ENCODE data around the gene BCAS3. TPM values are rescaled to one million over a fixed set of nuclear protein-coding genes. Genes with fewer than 3 reads are reported as not detected.
"Not testable (repeated sequence)": the region's sequence is repeated elsewhere in the genome, so short reads cannot be mapped to it uniquely, and the experiment has no call there.

The BCAS3 gene
- total RNA-seq, 2 donors from 2014 or later = 28.0 to 33.4 TPM

- DNase-seq (no peak), ATAC-seq (replicated peaks in 1 of 2) (no peak)
- Mint-ChIP-seq H3K9me3 (peaks cover 0 to 3% of the 10 kb centered on the region in 2 donors), H3K4me3 (no peak overlapping the region), H3K4me1 (ENCODE audit: low read depth) (no peaks in the 10 kb centered on the region), H3K27me3 (ENCODE audit: low read depth) (no peaks in the 10 kb centered on the region), H3K36me3 (ENCODE audit: insufficient read depth in 2 of 2) (peaks cover 0 to 2% of the 10 kb centered on the region in 2 donors), H3K27ac (no peak overlapping the region)
Measured at GRCh38 chr17:60754057-60754604, 76.5 kb downstream of the BCAS3 start.

GRCh38 chr17:60756798-60757197 is 79.1 kb downstream of the BCAS3 start:
- not testable (repeated sequence) for H3K4me3 Mint-ChIP-seq; H3K9me3 Mint-ChIP-seq; H3K27ac Mint-ChIP-seq; H3K27me3 Mint-ChIP-seq (ENCODE audit: low read depth); H3K36me3 Mint-ChIP-seq (ENCODE audit: insufficient read depth in 2 of 2); H3K4me1 Mint-ChIP-seq (ENCODE audit: low read depth); DNase-seq; ATAC-seq (replicated peaks in 1 of 2)

- Mint-ChIP-seq H3K9me3 (peaks cover 2 to 4% of the 10 kb centered on the region in 2 donors), H3K36me3 (ENCODE audit: insufficient read depth in 2 of 2) (peaks cover 5 to 6% of the 10 kb centered on the region in 2 donors), H3K27ac (no peak overlapping the region), H3K27me3 (ENCODE audit: low read depth) (no peaks in the 10 kb centered on the region), H3K4me3 (no peak overlapping the region), H3K4me1 (ENCODE audit: low read depth) (no peaks in the 10 kb centered on the region)
- ATAC-seq (replicated peaks in 1 of 2) = no peak
- DNase-seq = no peak
Measured at GRCh38 chr17:60757437-60757836, 79.8 kb downstream of the BCAS3 start.

GRCh38 chr17:60759756-60760155 is 82.1 kb downstream of the BCAS3 start:
- Mint-ChIP-seq H3K36me3 (ENCODE audit: insufficient read depth in 2 of 2) (peaks cover 12 to 16% of the 10 kb centered on the region in 2 donors), H3K27me3 (ENCODE audit: low read depth) (no peaks in the 10 kb centered on the region), H3K27ac (no peak overlapping the region), H3K4me3 (no peak overlapping the region), H3K9me3 (peaks cover 5 to 9% of the 10 kb centered on the region in 2 donors), H3K4me1 (ENCODE audit: low read depth) (no peaks in the 10 kb centered on the region)
- no peak for DNase-seq
- ATAC-seq (replicated peaks in 1 of 2) = no peak

- H3K27ac Mint-ChIP-seq = not testable (repeated sequence)
Measured at GRCh38 chr17:60761301-60761700, 83.7 kb downstream of the BCAS3 start.

GRCh38 chr17:60766778-60767190 is 89.1 kb downstream of the BCAS3 start:
- no peak for DNase-seq
- H3K27me3 Mint-ChIP-seq (ENCODE audit: low read depth) = no peaks in the 10 kb centered on the region
- peaks cover 6 to 11% of the 10 kb centered on the region in 2 donors for H3K36me3 Mint-ChIP-seq (ENCODE audit: insufficient read depth in 2 of 2)
- H3K4me3 Mint-ChIP-seq = no peak overlapping the region
- H3K4me1 Mint-ChIP-seq (ENCODE audit: low read depth) = no peaks in the 10 kb centered on the region
- H3K27ac Mint-ChIP-seq = no peak overlapping the region
- no peak for ATAC-seq (replicated peaks in 1 of 2)
- H3K9me3 Mint-ChIP-seq = peaks cover 1 to 7% of the 10 kb centered on the region in 2 donors

More at GRCh38 chr17:60761301-60761700, 83.7 kb downstream of the BCAS3 start:
- not testable (repeated sequence) for H3K4me1 Mint-ChIP-seq (ENCODE audit: low read depth); DNase-seq; H3K27me3 Mint-ChIP-seq (ENCODE audit: low read depth); H3K4me3 Mint-ChIP-seq; ATAC-seq (replicated peaks in 1 of 2); H3K9me3 Mint-ChIP-seq
- peaks cover 12 to 16% of the 10 kb centered on the region in 2 donors for H3K36me3 Mint-ChIP-seq (ENCODE audit: insufficient read depth in 2 of 2)

GRCh38 chr17:60767744-60768308 is 90.2 kb downstream of the BCAS3 start:
- no peak overlapping the region for H3K27ac Mint-ChIP-seq
- no peaks in the 10 kb centered on the region for H3K4me1 Mint-ChIP-seq (ENCODE audit: low read depth)
- no peaks in the 10 kb centered on the region for H3K27me3 Mint-ChIP-seq (ENCODE audit: low read depth)
- DNase-seq (no peak), ATAC-seq (replicated peaks in 1 of 2) (no peak)
- no peak overlapping the region for H3K4me3 Mint-ChIP-seq
- H3K9me3 Mint-ChIP-seq = peaks cover 1 to 5% of the 10 kb centered on the region in 2 donors
- H3K36me3 Mint-ChIP-seq (ENCODE audit: insufficient read depth in 2 of 2) = peaks cover 6 to 10% of the 10 kb centered on the region in 2 donors

- Mint-ChIP-seq H3K36me3 (ENCODE audit: insufficient read depth in 2 of 2) (peaks cover 2 to 3% of the 10 kb centered on the region in 2 donors), H3K9me3 (no peaks in the 10 kb centered on the region), H3K4me1 (ENCODE audit: low read depth) (no peaks in the 10 kb centered on the region), H3K27me3 (ENCODE audit: low read depth) (no peaks in the 10 kb centered on the region), H3K4me3 (no peak overlapping the region), H3K27ac (no peak overlapping the region)
- DNase-seq (no peak), ATAC-seq (replicated peaks in 1 of 2) (no peak)
Measured at GRCh38 chr17:60769327-60769726, 91.7 kb downstream of the BCAS3 start.

GRCh38 chr17:60770946-60771422 is 93.3 kb downstream of the BCAS3 start:
- no peak for ATAC-seq (replicated peaks in 1 of 2)
- Mint-ChIP-seq H3K9me3 (no peaks in the 10 kb centered on the region), H3K27ac (no peak overlapping the region), H3K27me3 (ENCODE audit: low read depth) (no peaks in the 10 kb centered on the region), H3K36me3 (ENCODE audit: insufficient read depth in 2 of 2) (peaks cover 0 to 1% of the 10 kb centered on the region in 2 donors), H3K4me3 (no peak overlapping the region), H3K4me1 (ENCODE audit: low read depth) (no peaks in the 10 kb centered on the region)
- no peak for DNase-seq

GRCh38 chr17:60771621-60772020 is 94.0 kb downstream of the BCAS3 start:
- H3K4me1 Mint-ChIP-seq (ENCODE audit: low read depth); H3K36me3 Mint-ChIP-seq (ENCODE audit: insufficient read depth in 2 of 2); H3K9me3 Mint-ChIP-seq; H3K27me3 Mint-ChIP-seq (ENCODE audit: low read depth); H3K27ac Mint-ChIP-seq; ATAC-seq (replicated peaks in 1 of 2); DNase-seq; H3K4me3 Mint-ChIP-seq: not testable (repeated sequence)

GRCh38 chr17:60773552-60773951 is 95.9 kb downstream of the BCAS3 start:
- H3K9me3 Mint-ChIP-seq = no peaks in the 10 kb centered on the region
- no peak overlapping the region for H3K4me3 Mint-ChIP-seq
- no peaks in the 10 kb centered on the region for H3K27me3 Mint-ChIP-seq (ENCODE audit: low read depth)
- peaks cover 0 to 1% of the 10 kb centered on the region in 2 donors for H3K36me3 Mint-ChIP-seq (ENCODE audit: insufficient read depth in 2 of 2)
- DNase-seq (no peak), ATAC-seq (replicated peaks in 1 of 2) (no peak)
- H3K27ac Mint-ChIP-seq = no peak overlapping the region
- H3K4me1 Mint-ChIP-seq (ENCODE audit: low read depth) = no peaks in the 10 kb centered on the region

- Mint-ChIP-seq H3K27me3 (ENCODE audit: low read depth) (no peaks in the 10 kb centered on the region), H3K27ac (no peak overlapping the region), H3K36me3 (ENCODE audit: insufficient read depth in 2 of 2) (no peaks in the 10 kb centered on the region), H3K4me1 (ENCODE audit: low read depth) (no peaks in the 10 kb centered on the region), H3K4me3 (no peak overlapping the region), H3K9me3 (no peaks in the 10 kb centered on the region)
- DNase-seq = no peak
- no peak for ATAC-seq (replicated peaks in 1 of 2)
Measured at GRCh38 chr17:60781880-60782412, 104.3 kb downstream of the BCAS3 start.

GRCh38 chr17:60782742-60783141 is 105.1 kb downstream of the BCAS3 start:
- DNase-seq (no peak), ATAC-seq (replicated peaks in 1 of 2) (no peak)
- H3K4me3 Mint-ChIP-seq = no peak overlapping the region
- no peaks in the 10 kb centered on the region for H3K36me3 Mint-ChIP-seq (ENCODE audit: insufficient read depth in 2 of 2)
- no peaks in the 10 kb centered on the region for H3K9me3 Mint-ChIP-seq
- no peaks in the 10 kb centered on the region for H3K27me3 Mint-ChIP-seq (ENCODE audit: low read depth)
- no peak overlapping the region for H3K27ac Mint-ChIP-seq
- H3K4me1 Mint-ChIP-seq (ENCODE audit: low read depth) = no peaks in the 10 kb centered on the region

Data from activated T-cell treated with anti-CD3 and anti-CD28 coated beads, Interleukin-2, amount 50 U/mL, for 72 hours (primary cell).